Measurements from ENCODE around the gene SLC17A1. TPM values are rescaled to one million over a fixed set of nuclear protein-coding genes. Genes with fewer than 3 reads are reported as not detected.
A peak's percentile ranks its signal among the peaks of the same experiment; 100 is the strongest.

Gene SLC17A1
- total and polyA plus RNA-seq, 10 of the 15 experiments (the other 5 are each of a cell fraction or from before 2014, with no cell fraction given): not detected

DNA sequence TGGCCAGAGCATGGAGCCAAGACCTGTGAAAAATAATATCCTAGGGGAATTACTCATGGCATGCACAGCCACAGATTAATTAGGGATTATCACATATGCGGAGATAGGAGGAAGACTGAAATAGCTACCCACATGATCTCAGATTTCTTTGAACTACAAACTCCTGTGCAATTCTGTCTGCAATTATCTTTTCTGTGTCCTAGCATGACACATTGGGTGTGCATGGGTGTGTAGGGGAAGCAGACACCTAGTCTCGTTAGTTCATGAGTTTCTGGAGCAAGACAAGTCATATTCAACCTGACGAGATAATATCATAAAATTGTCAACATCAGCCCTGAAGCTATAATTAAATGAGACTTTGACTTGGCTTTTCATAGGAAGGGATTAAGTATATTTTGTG is 80.9 kb downstream of the SLC17A1 start (continued):
- no peak for TF ChIP-seq HDGF (IDR thresholded peaks at IDR 0.05)
- no peak for TF ChIP-seq POLR2AphosphoS2 (IDR thresholded peaks at IDR 0.05; ENCODE audit: low read depth, low read length)

GRCh38 chr6:25749837-25750236 is 82.0 kb downstream of the SLC17A1 start:
- no peaks in the 10 kb centered on the region for H4K20me1 ChIP-seq (ENCODE audit: control insufficient read depth, insufficient read depth)
- FAIRE-seq (no peak), DNase-seq (ENCODE audit: low read depth, low spot score) (no peak), ATAC-seq (peak; percentile 43; the same call in 2 of the 3 replicates)
- ChIA-PET RAD21 (ENCODE audit: unreplicated experiment) (no interaction called here), POLR2A (no interaction called here), CTCF (interaction anchor here (0.9 to 1.7 kb wide), 3 partner anchors 16 to 253 kb away, joined by 3 to 4 read pairs (median 3); no protein-coding TSS in a partner anchor), SMC1A (ENCODE audit: uncharacterized antibody, unreplicated experiment) (interaction anchor here (0.6 kb wide), 1 partner anchor 29 kb away, joined by 3 read pairs; no protein-coding TSS in a partner anchor)
- no peaks in the 10 kb centered on the region for H3K79me2 ChIP-seq (ENCODE audit: control insufficient read depth, insufficient read depth, low read length)
- WGBS (ENCODE audit: insufficient coverage, insufficient replicate concordance, low lambda C conversion rate, missing lambda C conversion rate): 2% methylated on average over 2 of the region's 2 CpGs
- H2AFZ ChIP-seq (ENCODE audit: control insufficient read depth, low read depth, low read length): no peak overlapping the region
- no peaks in the 10 kb centered on the region for H3K36me3 ChIP-seq (ENCODE audit: control insufficient read depth in 2 of 2, insufficient read depth in 2 of 2, low read length in 1 of 2)
- no TSS peak for BruUV-seq (replicated peaks)
- in situ Hi-C loops (cut with MboI): no loop called here
- intact Hi-C loops (cut with micrococcal nuclease; ENCODE audit: unreplicated experiment): no loop called here
- no peaks in the 10 kb centered on the region for H3K9me3 ChIP-seq (replicated peaks; ENCODE audit: control insufficient read depth, insufficient read depth, low read length)
- no peak overlapping the region for H3K9ac ChIP-seq (ENCODE audit: control insufficient read depth, insufficient read depth, low read length)
- no peak overlapping the region for H3K27ac ChIP-seq (ENCODE audit: control insufficient read depth, insufficient read depth)
- H3K27me3 ChIP-seq (replicated peaks in 1 of 2; ENCODE audit: control insufficient read depth in 2 of 2, insufficient read depth in 2 of 2, low read length in 1 of 2): no peaks in the 10 kb centered on the region
- H3K4me3 ChIP-seq: no peak overlapping the region
- no peak overlapping the region for H3K4me2 ChIP-seq (ENCODE audit: control insufficient read depth, insufficient read depth)
- no peaks in the 10 kb centered on the region for H3K4me1 ChIP-seq (ENCODE audit: control insufficient read depth, insufficient read depth, low read length)
- TF ChIP-seq BHLHE40 (IDR thresholded peaks at IDR 0.05; ENCODE audit: borderline replicate concordance in 1 of 2, low read depth in 2 of 2, low read length in 1 of 2) (no peak), SMARCA5 (IDR thresholded peaks at IDR 0.05) (no peak), ZNF622 (IDR thresholded peaks at IDR 0.05) (no peak), RCOR1 (conservative IDR thresholded peaks at IDR 0.05; ENCODE audit: low read depth, low read length) (no peak), CHD2 (IDR thresholded peaks at IDR 0.05; ENCODE audit: borderline replicate concordance, low read depth, low read length) (no peak), SUPT20H (IDR thresholded peaks at IDR 0.05; ENCODE audit: borderline replicate concordance, control insufficient read depth, low read depth, low read length) (no peak), CBX3 (IDR thresholded peaks at IDR 0.05; ENCODE audit: borderline replicate concordance, low read depth) (no peak), NFYB (IDR thresholded peaks at IDR 0.05; ENCODE audit: insufficient read depth, low read depth, low read length) (no peak), HCFC1 (IDR thresholded peaks at IDR 0.05; ENCODE audit: low read length) (no peak), HDAC2 (IDR thresholded peaks at IDR 0.05) (no peak), BRCA1 (IDR thresholded peaks at IDR 0.05; ENCODE audit: low read depth, low read length) (no peak), PAX5 (IDR thresholded peaks at IDR 0.05; ENCODE audit: borderline replicate concordance, low read depth, low read length) (no peak), ESRRA (IDR thresholded peaks at IDR 0.05; ENCODE audit: low read length) (no peak), LARP7 (IDR thresholded peaks at IDR 0.05) (no peak)
- TF ChIP-seq, protein P1, sequence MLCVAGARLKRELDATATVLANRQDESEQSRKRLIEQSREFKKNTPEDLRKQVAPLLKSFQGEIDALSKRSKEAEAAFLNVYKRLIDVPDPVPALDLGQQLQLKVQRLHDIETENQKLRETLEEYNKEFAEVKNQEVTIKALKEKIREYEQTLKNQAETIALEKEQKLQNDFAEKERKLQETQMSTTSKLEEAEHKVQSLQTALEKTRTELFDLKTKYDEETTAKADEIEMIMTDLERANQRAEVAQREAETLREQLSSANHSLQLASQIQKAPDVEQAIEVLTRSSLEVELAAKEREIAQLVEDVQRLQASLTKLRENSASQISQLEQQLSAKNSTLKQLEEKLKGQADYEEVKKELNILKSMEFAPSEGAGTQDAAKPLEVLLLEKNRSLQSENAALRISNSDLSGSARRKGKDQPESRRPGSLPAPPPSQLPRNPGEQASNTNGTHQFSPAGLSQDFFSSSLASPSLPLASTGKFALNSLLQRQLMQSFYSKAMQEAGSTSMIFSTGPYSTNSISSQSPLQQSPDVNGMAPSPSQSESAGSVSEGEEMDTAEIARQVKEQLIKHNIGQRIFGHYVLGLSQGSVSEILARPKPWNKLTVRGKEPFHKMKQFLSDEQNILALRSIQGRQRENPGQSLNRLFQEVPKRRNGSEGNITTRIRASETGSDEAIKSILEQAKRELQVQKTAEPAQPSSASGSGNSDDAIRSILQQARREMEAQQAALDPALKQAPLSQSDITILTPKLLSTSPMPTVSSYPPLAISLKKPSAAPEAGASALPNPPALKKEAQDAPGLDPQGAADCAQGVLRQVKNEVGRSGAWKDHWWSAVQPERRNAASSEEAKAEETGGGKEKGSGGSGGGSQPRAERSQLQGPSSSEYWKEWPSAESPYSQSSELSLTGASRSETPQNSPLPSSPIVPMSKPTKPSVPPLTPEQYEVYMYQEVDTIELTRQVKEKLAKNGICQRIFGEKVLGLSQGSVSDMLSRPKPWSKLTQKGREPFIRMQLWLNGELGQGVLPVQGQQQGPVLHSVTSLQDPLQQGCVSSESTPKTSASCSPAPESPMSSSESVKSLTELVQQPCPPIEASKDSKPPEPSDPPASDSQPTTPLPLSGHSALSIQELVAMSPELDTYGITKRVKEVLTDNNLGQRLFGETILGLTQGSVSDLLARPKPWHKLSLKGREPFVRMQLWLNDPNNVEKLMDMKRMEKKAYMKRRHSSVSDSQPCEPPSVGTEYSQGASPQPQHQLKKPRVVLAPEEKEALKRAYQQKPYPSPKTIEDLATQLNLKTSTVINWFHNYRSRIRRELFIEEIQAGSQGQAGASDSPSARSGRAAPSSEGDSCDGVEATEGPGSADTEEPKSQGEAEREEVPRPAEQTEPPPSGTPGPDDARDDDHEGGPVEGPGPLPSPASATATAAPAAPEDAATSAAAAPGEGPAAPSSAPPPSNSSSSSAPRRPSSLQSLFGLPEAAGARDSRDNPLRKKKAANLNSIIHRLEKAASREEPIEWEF (IDR thresholded peaks at IDR 0.05; ENCODE audit: insufficient replicate concordance, low read depth, low read length): no peak
- TF ChIP-seq, protein P2, sequence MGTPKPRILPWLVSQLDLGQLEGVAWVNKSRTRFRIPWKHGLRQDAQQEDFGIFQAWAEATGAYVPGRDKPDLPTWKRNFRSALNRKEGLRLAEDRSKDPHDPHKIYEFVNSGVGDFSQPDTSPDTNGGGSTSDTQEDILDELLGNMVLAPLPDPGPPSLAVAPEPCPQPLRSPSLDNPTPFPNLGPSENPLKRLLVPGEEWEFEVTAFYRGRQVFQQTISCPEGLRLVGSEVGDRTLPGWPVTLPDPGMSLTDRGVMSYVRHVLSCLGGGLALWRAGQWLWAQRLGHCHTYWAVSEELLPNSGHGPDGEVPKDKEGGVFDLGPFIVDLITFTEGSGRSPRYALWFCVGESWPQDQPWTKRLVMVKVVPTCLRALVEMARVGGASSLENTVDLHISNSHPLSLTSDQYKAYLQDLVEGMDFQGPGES (IDR thresholded peaks at IDR 0.05): no peak

Measured in GM12878 (cell line).